Smooth muscle cell (in vitro differentiated cells): Measurements from ENCODE around the gene PROK2. TPM values are rescaled to one million over a fixed set of nuclear protein-coding genes. Genes with fewer than 3 reads are reported as not detected.

Source experiments
- DNase-seq: peaks from one replicate; lab custom pipeline; 2025; ENCODE audit not compliant: unreplicated experiment; lab: John Stamatoyannopoulos, UW
- H2AFZ ChIP-seq: fragments of 200-600 bp; sonication (generic); 2 replicates; pipeline ENCODE4 v1.6.0; 2016; ENCODE audit warnings: antibody characterized with exemption, low read depth, mild to moderate bottlenecking
- H3F3A ChIP-seq: fragments of 200-600 bp; sonication (generic); 2 replicates; pipeline ENCODE4 v1.6.0; 2017; ENCODE audit warnings: antibody characterized with exemption, low read depth
- H3K27ac ChIP-seq: fragments of 200-600 bp; sonication (generic); 2 replicates; pipeline ENCODE4 v1.5.1; 2016; ENCODE audit warnings: low read depth, mild to moderate bottlenecking
- H3K27me3 ChIP-seq: fragments of 200-600 bp; sonication (generic); 2 replicates; pipeline ENCODE4 v1.6.1; 2016; ENCODE audit warnings: low read depth, mild to moderate bottlenecking
- H3K36me3 ChIP-seq: fragments of 200-600 bp; sonication (generic); 2 replicates; pipeline ENCODE4 v1.5.1; 2016; ENCODE audit warnings: low read depth
- H3K4me1 ChIP-seq: fragments of 200-600 bp; sonication (generic); 2 replicates; pipeline ENCODE4 v1.5.1; 2016; ENCODE audit warnings: low read depth
- H3K4me2 ChIP-seq: fragments of 200-600 bp; sonication (generic); 2 replicates; pipeline ENCODE4 v1.6.0; 2016; ENCODE audit warnings: mild to moderate bottlenecking
- H3K4me3 ChIP-seq: fragments of 200-600 bp; sonication (generic); 2 replicates; pipeline ENCODE4 v1.5.1; 2016; ENCODE audit warnings: mild to moderate bottlenecking
- H3K79me2 ChIP-seq: fragments of 200-600 bp; sonication (generic); 2 replicates; pipeline ENCODE4 v1.6.0; 2016; ENCODE audit warnings: low read depth, mild to moderate bottlenecking
- H3K9ac ChIP-seq: fragments of 200-600 bp; sonication (generic); 2 replicates; pipeline ENCODE4 v1.6.0; 2016; ENCODE audit warnings: low read depth
- H3K9me3 ChIP-seq: fragments of 200-600 bp; sonication (generic); replicated peaks from 2 replicates; pipeline ENCODE4 v1.5.1; 2016; ENCODE audit warnings: low read depth
- H4K20me1 ChIP-seq: fragments of 200-600 bp; sonication (generic); 2 replicates; pipeline ENCODE4 v1.6.0; 2016; ENCODE audit warnings: low read depth
- WGBS: methylation state at CpG from one replicate; pipeline ENCODE4 v1.1.7; 2016; ENCODE audit warnings: low lambda C conversion rate; 5-methylcytosine and 5-hydroxymethylcytosine counted together
- polyA plus RNA-seq: library from polyadenylated mRNA; unstranded; fragments of >200 nt; fragmentation: Nextera tagmentation; extraction: Ambion mirVana; gene quantifications from 2 replicates; pipeline ENCODE4 v1.2.1, GENCODE V29; 2016
- total RNA-seq: library from RNA; depleted of rRNA; stranded (reverse); fragments of >200 nt; gene quantifications from 2 replicates; pipeline ENCODE4 v1.2.3, GENCODE V29; 2014
- TF ChIP-seq, protein P1 (sequence below): fragments of 200-600 bp; sonication (generic); IDR thresholded peaks from 2 replicates; pipeline ENCODE4 v1.5.1; 2017; ENCODE audit warnings: borderline replicate concordance, mild to moderate bottlenecking, antibody characterized with exemption; ENCODE audit not compliant: insufficient read depth, poor library complexity, severe bottlenecking

Gene PROK2
- total and polyA plus RNA-seq, 2 experiments from 2014 or later = not detected

DNA sequence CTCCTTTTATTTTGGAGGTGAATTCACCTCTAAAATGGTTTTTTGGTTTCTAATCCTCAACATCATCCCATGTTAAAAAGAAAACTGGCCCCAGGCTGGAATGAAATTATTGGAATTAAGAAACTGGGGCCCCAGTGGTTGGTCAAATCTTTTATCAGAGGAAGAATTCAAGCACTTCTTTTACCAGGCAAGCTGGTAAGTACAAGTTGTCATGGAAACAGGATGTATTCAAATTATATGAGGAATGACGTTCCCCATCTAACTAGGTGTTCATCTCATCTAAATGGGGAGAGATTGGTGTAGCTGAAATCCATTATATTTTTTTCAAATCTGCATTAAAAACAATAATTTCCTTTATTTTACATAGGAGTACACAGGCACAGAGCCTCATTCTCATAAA is 50.1 kb downstream of the PROK2 start:
- Histone ChIP-seq H3K4me1 (no peaks in the 10 kb centered on the region), H3K4me2 (no peak overlapping the region), H3K27me3 (peaks cover 5% of the 10 kb centered on the region), H3F3A (peaks cover 3% of the 10 kb centered on the region), H3K79me2 (no peaks in the 10 kb centered on the region), H3K9ac (no peak overlapping the region), H3K9me3 (no peaks in the 10 kb centered on the region), H2AFZ (no peak overlapping the region), H3K36me3 (no peaks in the 10 kb centered on the region), H4K20me1 (no peaks in the 10 kb centered on the region), H3K27ac (no peak overlapping the region), H3K4me3 (no peak overlapping the region)
- TF ChIP-seq, protein P1, sequence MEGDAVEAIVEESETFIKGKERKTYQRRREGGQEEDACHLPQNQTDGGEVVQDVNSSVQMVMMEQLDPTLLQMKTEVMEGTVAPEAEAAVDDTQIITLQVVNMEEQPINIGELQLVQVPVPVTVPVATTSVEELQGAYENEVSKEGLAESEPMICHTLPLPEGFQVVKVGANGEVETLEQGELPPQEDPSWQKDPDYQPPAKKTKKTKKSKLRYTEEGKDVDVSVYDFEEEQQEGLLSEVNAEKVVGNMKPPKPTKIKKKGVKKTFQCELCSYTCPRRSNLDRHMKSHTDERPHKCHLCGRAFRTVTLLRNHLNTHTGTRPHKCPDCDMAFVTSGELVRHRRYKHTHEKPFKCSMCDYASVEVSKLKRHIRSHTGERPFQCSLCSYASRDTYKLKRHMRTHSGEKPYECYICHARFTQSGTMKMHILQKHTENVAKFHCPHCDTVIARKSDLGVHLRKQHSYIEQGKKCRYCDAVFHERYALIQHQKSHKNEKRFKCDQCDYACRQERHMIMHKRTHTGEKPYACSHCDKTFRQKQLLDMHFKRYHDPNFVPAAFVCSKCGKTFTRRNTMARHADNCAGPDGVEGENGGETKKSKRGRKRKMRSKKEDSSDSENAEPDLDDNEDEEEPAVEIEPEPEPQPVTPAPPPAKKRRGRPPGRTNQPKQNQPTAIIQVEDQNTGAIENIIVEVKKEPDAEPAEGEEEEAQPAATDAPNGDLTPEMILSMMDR = no peak
- 89% methylated on average over 1 of the region's 1 CpG for WGBS
- DNase-seq = no peak

DNA sequence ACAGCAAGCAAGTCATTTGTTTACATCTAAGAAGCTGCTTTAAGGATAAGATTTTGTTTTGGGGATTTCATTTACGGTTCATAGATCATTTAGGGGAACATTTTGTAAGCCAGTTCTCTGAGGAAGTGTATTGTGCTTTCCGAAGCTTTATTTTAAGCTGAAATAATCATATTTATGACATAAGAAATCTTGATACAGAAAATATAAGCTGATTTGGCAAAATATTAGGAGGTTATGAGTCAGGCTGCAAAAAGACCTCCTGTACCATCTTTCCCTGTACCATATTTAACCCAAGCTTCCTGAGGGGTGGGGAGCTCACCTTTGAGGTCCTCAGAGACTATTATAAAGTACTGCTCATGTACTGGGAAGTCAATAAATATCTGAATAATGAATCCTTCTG is 51.6 kb downstream of the PROK2 start:
- TF ChIP-seq, protein P1 = no peak
- DNase-seq = no peak
- H3K4me2 ChIP-seq = no peak overlapping the region
- 64% methylated on average over 2 of the region's 2 CpGs for WGBS
- H3K4me3 ChIP-seq = no peak overlapping the region
- no peaks in the 10 kb centered on the region for H4K20me1 ChIP-seq
- no peaks in the 10 kb centered on the region for H3K79me2 ChIP-seq
- H3K9me3 ChIP-seq = no peaks in the 10 kb centered on the region
- no peaks in the 10 kb centered on the region for H3K36me3 ChIP-seq
- H3K4me1 ChIP-seq = no peaks in the 10 kb centered on the region
- peaks cover 3% of the 10 kb centered on the region for H3F3A ChIP-seq
- H3K27ac ChIP-seq = no peak overlapping the region
- H3K27me3 ChIP-seq = peaks cover 8% of the 10 kb centered on the region
- no peak overlapping the region for H3K9ac ChIP-seq
- H2AFZ ChIP-seq = no peak overlapping the region

DNA sequence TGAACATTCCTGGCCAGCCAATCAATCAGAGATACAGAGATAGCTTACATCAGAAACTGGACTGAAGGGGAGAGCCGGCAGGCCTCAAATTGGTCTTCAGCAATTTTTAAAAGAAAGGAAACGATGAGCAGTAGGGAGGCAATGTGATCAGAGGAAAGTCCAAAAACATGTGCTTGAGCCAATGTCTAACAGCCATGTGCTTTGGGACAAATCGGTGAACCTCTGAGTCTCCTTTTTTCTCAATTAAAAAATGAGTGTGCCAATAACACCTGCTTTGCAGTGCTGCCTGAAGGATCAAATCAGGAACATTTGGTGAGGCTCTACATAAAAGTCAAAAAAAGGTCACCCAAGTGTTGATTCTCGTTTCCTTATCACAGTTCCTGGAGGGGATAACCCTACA is 52.3 kb downstream of the PROK2 start:
- Histone ChIP-seq H3K27ac (no peak overlapping the region), H3K4me1 (no peaks in the 10 kb centered on the region), H3K9ac (no peak overlapping the region), H3F3A (peaks cover 3% of the 10 kb centered on the region), H3K79me2 (no peaks in the 10 kb centered on the region), H3K36me3 (no peaks in the 10 kb centered on the region), H3K4me2 (no peak overlapping the region), H3K27me3 (peaks cover 15% of the 10 kb centered on the region), H4K20me1 (no peaks in the 10 kb centered on the region), H3K9me3 (no peaks in the 10 kb centered on the region), H2AFZ (no peak overlapping the region), H3K4me3 (no peak overlapping the region)
- WGBS = 80% methylated on average over 4 of the region's 4 CpGs
- no peak for DNase-seq
- TF ChIP-seq, protein P1 = no peak

DNA sequence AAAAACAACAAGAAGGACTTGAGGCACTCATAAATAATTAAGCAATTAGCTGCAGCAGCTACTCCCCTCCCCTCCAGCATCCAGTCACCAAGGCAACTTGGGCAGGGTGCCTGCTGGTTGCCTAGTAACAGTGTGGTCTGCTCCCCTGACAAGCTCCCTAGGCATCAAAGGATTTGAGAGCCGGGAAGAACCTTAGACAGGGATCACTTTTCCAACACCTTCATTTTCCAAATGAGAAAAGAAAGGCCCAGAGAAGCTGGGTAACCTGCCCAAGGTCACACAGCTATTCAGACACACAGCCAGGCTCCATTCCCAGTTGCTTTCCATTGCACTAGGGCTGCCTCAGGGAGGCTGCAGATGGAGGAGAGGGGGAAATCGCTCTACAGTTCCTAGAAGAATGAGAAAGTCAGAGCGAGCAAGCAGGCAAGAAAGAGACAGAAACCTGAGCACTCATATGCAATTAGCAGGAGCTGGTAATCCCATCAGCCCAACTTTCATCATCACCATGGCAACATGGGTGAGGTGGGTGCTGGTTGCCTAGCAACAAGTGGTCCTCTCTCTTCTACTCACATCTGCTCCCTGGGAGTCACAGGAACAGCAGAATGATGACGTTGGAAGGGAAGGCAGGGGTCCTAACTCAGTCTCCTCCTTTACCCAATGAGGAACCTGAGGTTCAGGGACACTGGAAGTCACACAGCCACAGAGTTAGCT is 56.2 kb downstream of the PROK2 start:
- no peaks in the 10 kb centered on the region for H3K79me2 ChIP-seq
- H3K4me1 ChIP-seq = peaks cover 5% of the 10 kb centered on the region
- TF ChIP-seq, protein P1 = no peak
- H3K4me3 ChIP-seq = no peak overlapping the region
- H3K9ac ChIP-seq = no peak overlapping the region
- H3F3A ChIP-seq = peaks cover 3% of the 10 kb centered on the region
- H3K27me3 ChIP-seq = peaks cover 27% of the 10 kb centered on the region
- no peak overlapping the region for H3K27ac ChIP-seq
- no peak overlapping the region for H2AFZ ChIP-seq
- no peak overlapping the region for H3K4me2 ChIP-seq
- H4K20me1 ChIP-seq = no peaks in the 10 kb centered on the region
- H3K36me3 ChIP-seq = no peaks in the 10 kb centered on the region
- WGBS = 41% methylated on average over 4 of the region's 4 CpGs
- no peaks in the 10 kb centered on the region for H3K9me3 ChIP-seq
- no peak for DNase-seq
